HG02571 (cell line): ENCODE measurements around the gene HDAC8.
"Not testable (repeated sequence)": the region's sequence is repeated elsewhere in the genome, so short reads cannot be mapped to it uniquely, and the experiment has no call there.

Source experiments
- ATAC-seq: cut with Tn5 transposase; IDR thresholded peaks from one replicate; pipeline ENCODE4 v1.9.1; 2021; ENCODE audit warnings: mild to moderate bottlenecking, moderate library complexity; ENCODE audit not compliant: unreplicated experiment

Gene HDAC8

GRCh38 chrX:72465889-72466288 is 106.8 kb downstream of the HDAC8 start:
- ATAC-seq = no peak

GRCh38 chrX:72461766-72462165 is 110.9 kb downstream of the HDAC8 start:
- no peak for ATAC-seq

GRCh38 chrX:72461288-72461687 is 111.4 kb downstream of the HDAC8 start:
- no peak for ATAC-seq

GRCh38 chrX:72460715-72461114 is 111.9 kb downstream of the HDAC8 start:
- ATAC-seq = no peak

GRCh38 chrX:72449034-72449433 is 123.6 kb downstream of the HDAC8 start:
- ATAC-seq = not testable (repeated sequence)

DNA sequence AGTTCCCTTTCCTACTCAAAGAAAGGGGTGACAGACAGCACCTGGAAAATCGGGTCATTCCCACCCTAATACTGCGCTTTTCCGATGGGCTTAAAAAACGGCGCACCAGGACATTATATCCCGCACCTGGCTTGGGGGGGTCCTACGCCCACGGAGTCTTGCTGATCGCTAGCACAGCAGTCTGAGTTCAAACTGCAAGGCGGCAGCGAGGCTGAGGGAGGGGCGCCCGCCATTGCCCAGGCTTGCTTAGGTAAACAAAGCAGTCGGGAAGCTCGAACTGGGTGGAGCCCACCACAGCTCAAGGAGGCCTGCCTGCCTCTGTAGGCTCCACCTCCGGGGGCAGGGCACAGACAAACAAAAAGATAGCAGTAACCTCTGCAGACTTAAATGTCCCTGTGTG is 131.9 kb downstream of the HDAC8 start:
- not testable (repeated sequence) for ATAC-seq

GRCh38 chrX:72436010-72436409 is 136.6 kb downstream of the HDAC8 start:
- no peak for ATAC-seq

DNA sequence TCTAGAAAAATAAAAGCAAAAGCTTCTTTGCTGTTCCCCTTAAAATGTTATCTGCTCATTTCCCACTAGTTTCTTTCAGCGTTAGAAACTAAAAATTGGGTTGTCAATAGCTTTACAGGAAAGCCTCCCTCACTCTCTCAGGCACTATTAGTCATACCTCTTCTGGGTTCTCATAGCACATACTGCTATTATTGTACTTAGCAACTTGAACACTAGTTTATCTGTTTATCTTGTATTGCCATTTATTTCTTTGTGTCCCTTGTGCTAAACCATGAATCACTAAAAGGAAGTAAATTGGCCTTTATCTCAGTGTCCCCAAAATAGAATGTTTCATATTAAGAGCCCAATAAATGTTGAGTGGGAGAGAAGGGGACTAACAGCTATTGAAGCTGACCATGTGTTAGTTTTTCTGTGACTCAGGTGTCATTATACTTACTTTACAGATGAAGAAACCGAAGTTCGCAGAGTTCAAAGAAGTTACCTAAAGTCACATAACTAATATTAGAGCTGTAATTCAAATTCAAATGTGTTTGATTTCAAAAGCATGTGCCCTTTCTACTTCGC is 142.2 kb downstream of the HDAC8 start:
- ATAC-seq = no peak

GRCh38 chrX:72421797-72422196 is 150.8 kb downstream of the HDAC8 start:
- no peak for ATAC-seq

GRCh38 chrX:72409993-72410392 is 162.7 kb downstream of the HDAC8 start:
- ATAC-seq = no peak

GRCh38 chrX:72408885-72409284 is 163.8 kb downstream of the HDAC8 start:
- ATAC-seq = no peak

GRCh38 chrX:72405136-72405535 is 167.5 kb downstream of the HDAC8 start:
- ATAC-seq = not testable (repeated sequence)

GRCh38 chrX:72402614-72403013 is 170.0 kb downstream of the HDAC8 start:
- no peak for ATAC-seq

DNA sequence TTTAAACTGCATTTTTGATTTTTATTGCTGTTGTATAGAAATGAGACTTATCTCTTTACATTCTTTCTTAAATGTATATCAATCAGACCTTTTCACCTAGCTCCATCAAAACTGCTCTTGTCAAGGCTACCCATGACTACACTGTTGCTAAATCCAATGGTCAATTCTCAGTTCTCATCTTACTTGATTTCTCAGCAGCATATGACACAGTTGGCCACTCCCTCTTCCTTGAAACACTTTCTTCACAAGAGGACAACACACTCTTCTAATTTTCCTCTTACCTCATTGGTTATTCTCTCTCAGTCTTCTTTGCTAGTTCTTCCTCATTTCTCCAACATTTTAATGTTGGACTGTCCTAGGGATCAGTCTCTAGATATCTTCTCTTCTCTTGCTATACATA is 172.8 kb downstream of the HDAC8 start:
- ATAC-seq = no peak

- no peak for ATAC-seq
Observed at GRCh38 chrX:72396117-72396516, 176.5 kb downstream of the HDAC8 start.

DNA sequence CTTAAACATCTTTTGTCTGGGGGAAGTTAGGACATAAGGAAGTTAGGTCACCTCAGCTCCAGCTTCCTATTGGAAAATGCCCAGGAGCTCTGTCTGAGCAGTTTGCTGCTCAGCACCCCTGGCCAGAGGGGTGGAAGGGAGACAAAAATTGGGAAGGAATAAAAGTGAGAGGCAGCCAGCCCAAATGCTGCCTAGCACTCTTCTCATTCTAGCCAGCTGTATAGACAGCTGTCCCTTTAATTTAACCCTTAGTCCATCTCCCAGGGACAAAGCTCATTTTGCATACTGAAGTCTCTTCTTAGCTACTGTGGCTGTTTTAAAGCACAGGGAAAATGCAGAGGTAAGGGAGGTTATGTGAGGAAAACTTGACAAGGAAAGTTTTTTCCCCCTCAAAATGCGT is 177.4 kb downstream of the HDAC8 start:
- ATAC-seq = no peak

DNA sequence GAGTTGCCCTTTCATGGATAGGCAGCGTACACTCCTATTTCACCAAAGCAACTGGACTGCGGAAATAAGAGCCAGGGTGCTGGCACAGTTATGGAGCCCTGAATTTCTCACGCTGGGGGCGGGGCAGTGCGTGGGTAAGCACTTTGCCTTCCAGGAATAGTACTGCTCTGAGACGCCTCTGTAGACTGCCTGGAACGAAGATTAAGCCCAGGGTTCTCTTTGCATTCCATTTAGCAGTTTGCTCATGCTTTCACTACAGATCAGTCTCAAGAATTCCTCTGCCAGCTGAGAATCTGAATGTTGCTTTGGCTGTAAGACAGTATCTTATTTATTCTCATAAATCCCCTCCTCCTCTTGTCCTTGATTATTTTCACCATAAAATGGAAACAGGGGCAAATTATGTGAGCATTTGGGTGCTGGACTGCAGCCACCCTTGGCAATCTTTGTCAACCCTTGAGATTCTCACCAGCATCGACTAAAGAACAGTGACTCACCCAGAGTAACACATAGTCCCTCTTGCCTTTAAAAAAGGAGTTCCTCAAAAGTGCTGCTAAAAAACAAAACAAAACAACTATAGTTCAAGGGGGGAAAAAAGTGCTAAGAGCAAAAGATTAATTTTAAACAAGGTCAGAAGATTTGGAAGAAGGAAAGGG is 178.0 kb downstream of the HDAC8 start:
- ATAC-seq = no peak

GRCh38 chrX:72393836-72394517 is 178.7 kb downstream of the HDAC8 start:
- no peak for ATAC-seq

DNA sequence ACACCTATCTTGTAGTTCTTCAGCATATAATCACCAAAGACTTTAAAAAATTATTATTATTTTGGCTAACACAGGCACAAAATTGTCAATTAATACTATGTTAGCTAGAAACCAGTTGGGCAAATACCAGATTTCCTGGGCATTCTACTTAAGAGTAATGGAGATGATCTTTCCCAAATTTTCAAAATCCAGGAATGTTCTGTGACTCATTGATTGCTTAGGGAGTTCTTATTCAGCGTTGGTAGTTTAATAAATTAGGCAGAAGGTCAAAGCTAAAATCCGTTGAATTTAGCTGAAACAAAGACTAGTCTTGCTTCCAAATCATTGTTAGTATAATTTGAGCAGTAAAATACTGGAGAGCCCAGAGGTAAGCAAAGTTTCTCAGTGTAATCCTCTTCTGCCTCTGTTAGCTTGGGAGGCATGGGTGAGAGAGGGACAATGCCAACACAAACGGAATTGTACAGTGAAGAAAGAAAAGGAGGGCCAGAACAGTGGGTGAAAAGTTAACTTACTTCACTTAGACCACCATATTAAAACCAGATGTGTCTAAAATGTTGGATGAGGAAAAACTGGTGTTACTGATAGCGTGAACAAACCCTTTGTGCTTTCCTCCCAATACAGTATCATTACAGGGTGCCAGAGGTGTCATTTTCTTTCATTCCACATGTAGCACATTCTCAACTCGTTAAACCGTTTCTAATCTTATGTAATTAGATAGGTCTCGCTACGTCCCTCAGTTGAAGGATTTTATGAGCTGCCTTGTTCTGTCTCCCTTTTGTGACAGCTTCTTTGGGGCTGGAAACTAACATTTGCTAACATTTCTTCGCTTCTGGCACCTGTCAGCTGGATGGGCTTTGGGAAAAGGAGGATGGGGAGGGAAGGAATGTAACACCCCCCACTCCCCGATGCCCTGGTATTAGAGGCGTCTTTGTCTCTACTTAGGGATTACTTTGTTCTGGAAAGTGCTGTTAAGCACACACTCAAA is 179.5 kb downstream of the HDAC8 start:
- ATAC-seq = no peak

DNA sequence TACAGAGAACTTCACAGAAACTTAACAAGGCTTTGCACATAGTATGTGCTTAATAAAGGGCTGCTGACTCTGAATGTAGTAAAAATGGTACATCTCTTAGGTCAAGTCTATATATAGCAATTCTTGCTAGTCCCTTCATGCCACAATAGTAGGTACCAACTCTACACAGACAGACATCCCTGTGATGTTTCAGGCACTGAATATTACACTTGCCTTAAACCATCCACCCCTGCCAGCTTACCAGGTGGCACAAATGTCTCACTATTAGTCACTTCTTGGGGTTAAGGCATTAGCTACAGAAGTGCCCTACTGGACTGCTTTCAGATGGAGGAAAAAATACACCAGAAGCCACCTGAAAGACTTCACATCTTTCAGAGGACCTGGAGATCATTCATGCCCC is 180.6 kb downstream of the HDAC8 start:
- no peak for ATAC-seq

DNA sequence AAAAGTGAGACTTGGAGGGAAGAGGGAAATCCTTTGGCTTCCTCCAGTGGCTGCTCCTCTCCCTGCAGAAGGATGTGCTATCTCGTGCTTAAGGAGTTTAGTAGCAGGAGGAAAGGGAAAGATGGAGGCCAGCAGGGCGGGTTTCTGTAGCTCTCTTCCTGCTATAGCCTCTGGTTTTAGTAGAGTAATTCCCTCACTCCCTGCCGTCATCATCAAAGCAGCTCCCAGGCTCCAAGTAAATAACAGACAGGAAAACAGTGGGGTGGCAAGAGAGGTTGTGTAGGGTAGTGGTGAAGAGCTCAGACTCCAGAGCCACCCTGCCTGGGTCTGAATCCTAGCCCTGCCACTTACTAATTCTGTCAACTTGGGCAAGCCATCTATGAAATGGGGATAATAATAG is 185.4 kb downstream of the HDAC8 start:
- ATAC-seq = no peak
